GM23248 (cell line): Measurements from ENCODE around the gene COL23A1. TPM values are rescaled to one million over a fixed set of nuclear protein-coding genes. Genes with fewer than 3 reads are reported as not detected.
"Not testable (repeated sequence)": the region's sequence is repeated elsewhere in the genome, so short reads cannot be mapped to it uniquely, and the experiment has no call there.

Source experiments
- DNase-seq: peaks from one replicate; pipeline ENCODE4 v3.0.0-alpha.2; 2015
- H2AFZ ChIP-seq: fragments of 200-600 bp; sonication (generic); 2 replicates; pipeline ENCODE4 v1.6.1; 2016; ENCODE audit warnings: antibody characterized with exemption
- H3F3A ChIP-seq: fragments of 200-600 bp; sonication (generic); 2 replicates; pipeline ENCODE4 v1.6.1; 2016; ENCODE audit warnings: mild to moderate bottlenecking, antibody characterized with exemption, mixed run types; ENCODE audit not compliant: insufficient read depth
- H3K27ac ChIP-seq: fragments of 200-600 bp; sonication (generic); 2 replicates; pipeline ENCODE4 v1.5.1; 2016; ENCODE audit warnings: mild to moderate bottlenecking
- H3K27me3 ChIP-seq: fragments of 200-600 bp; sonication (generic); replicated peaks from 2 replicates; pipeline ENCODE4 v1.6.1; 2016; ENCODE audit warnings: mild to moderate bottlenecking; ENCODE audit not compliant: insufficient read depth
- H3K36me3 ChIP-seq: fragments of 200-600 bp; sonication (generic); 2 replicates; pipeline ENCODE4 v1.6.1; 2016; ENCODE audit warnings: low read depth, mild to moderate bottlenecking
- H3K4me1 ChIP-seq: fragments of 200-600 bp; sonication (generic); 2 replicates; pipeline ENCODE4 v1.6.1; 2016; ENCODE audit warnings: mild to moderate bottlenecking; ENCODE audit not compliant: insufficient read depth
- H3K4me2 ChIP-seq: fragments of 200-600 bp; sonication (generic); one replicate; pipeline ENCODE4 v1.6.1; 2016; ENCODE audit warnings: mild to moderate bottlenecking; ENCODE audit not compliant: unreplicated experiment
- H3K4me3 ChIP-seq: fragments of 200-600 bp; sonication (generic); 2 replicates; pipeline ENCODE4 v1.5.1; 2016; ENCODE audit warnings: mild to moderate bottlenecking
- H3K79me2 ChIP-seq: fragments of 200-600 bp; sonication (generic); 2 replicates; pipeline ENCODE4 v1.6.1; 2016; ENCODE audit warnings: mild to moderate bottlenecking; ENCODE audit not compliant: insufficient read depth
- H3K9ac ChIP-seq: fragments of 200-600 bp; sonication (generic); 2 replicates; pipeline ENCODE4 v1.6.1; 2016; ENCODE audit warnings: mild to moderate bottlenecking
- H3K9me2 ChIP-seq: fragments of 200-600 bp; sonication (generic); 2 replicates; pipeline ENCODE4 v1.6.1; 2016; ENCODE audit warnings: mixed run types, mild to moderate bottlenecking, moderate library complexity; ENCODE audit not compliant: insufficient read depth
- H3K9me3 ChIP-seq: fragments of 200-600 bp; sonication (generic); one replicate; pipeline ENCODE4 v1.6.1; 2017; ENCODE audit warnings: low read depth
- H4K20me1 ChIP-seq: fragments of 200-600 bp; sonication (generic); 2 replicates; pipeline ENCODE4 v1.6.0; 2016; ENCODE audit not compliant: insufficient read depth
- EZH2 ChIP-seq: fragments of 200-600 bp; sonication (generic); IDR thresholded peaks from 2 replicates; pipeline ENCODE4 v1.6.1; 2018; ENCODE audit warnings: antibody characterized with exemption, mild to moderate bottlenecking; ENCODE audit not compliant: insufficient read depth, poor library complexity, severe bottlenecking
- EZH2phosphoT487 ChIP-seq: fragments of 200-600 bp; sonication (generic); IDR thresholded peaks from 2 replicates; pipeline ENCODE4 v1.6.1; 2018; ENCODE audit warnings: antibody characterized with exemption, moderate library complexity, mild to moderate bottlenecking, low read depth; ENCODE audit not compliant: insufficient read depth
- WGBS, 2 experiments: methylation state at CpG; one replicate each; pipeline ENCODE4 v1.1.6; 2015 to 2017; ENCODE audit warnings: low lambda C conversion rate in 2 of 2, low coverage in 1 of 2; ENCODE audit errors: missing lambda C conversion rate in 2 of 2; 5-methylcytosine and 5-hydroxymethylcytosine counted together
- in situ Hi-C: fragments of 300-500 bp; cut with MboI; formaldehyde crosslinking; loops from 2 replicates; pipeline ENCODE4 v1.15.0; 2020
- polyA plus RNA-seq: library from polyadenylated mRNA; unstranded; fragments of >200 nt; fragmentation: Nextera tagmentation; extraction: Ambion mirVana; gene quantifications from 2 replicates; pipeline ENCODE4 v1.2.1, GENCODE V29; 2016
- total RNA-seq: library from RNA; depleted of rRNA; stranded (reverse); fragments of >200 nt; shearing (Covaris generic); gene quantifications from 2 replicates; pipeline ENCODE4 v1.2.3, GENCODE V29; 2014

The COL23A1 gene
- total and polyA plus RNA-seq, 2 experiments from 2014 or later: not detected

DNA sequence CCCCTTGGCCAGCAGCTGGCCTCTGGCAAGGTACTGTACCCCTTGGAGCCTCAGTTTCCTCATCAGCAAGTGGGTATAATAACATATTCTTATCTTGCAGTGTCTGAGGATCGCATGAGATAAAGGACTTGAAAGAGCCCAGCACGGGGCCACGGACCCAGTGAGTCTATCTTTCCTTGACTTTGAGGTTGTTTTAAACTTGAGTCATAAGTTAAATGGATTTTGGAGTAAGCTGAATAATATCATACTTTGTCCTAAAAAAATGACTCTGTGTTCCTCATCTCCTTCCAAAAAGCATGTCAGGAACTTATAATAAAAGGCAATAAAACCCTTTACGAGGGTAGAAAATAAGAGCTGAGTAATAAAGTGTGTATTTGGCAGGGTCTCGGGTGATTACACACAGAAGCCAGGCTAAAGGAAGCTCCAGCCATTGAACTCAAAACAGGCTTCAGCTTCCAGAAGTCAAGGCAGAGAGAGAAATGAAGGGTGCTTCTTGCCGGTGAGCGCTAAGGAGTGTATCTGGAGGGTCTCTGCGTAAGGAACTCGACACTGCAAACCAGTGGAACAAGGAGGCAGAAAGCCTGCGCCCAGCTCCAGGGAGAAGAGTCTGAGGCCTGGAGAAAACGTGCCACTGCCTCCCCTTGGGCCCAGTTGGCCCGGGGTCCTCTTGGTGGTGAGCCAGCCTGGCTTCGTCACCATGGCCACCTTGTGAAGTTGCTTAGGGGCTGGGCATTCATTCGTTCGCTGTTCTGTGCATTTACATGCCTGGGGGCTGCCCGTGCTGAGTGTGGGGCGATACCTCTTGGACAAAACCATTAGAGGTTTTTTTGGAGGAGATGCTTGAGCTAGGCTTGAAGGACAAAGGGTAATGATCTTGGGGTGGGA, 285.2 kb downstream of the COL23A1 start:
- no peak overlapping the region for H3K4me2 ChIP-seq
- no peak for TF ChIP-seq EZH2
- no peak for TF ChIP-seq EZH2phosphoT487
- H3K9ac ChIP-seq: no peak overlapping the region
- no peak overlapping the region for H2AFZ ChIP-seq
- H3K79me2 ChIP-seq: no peaks in the 10 kb centered on the region
- no peak overlapping the region for H3K4me3 ChIP-seq
- no peaks in the 10 kb centered on the region for H4K20me1 ChIP-seq
- no peaks in the 10 kb centered on the region for H3K4me1 ChIP-seq
- no peaks in the 10 kb centered on the region for H3F3A ChIP-seq
- in situ Hi-C loops: no loop called here
- H3K36me3 ChIP-seq: no peaks in the 10 kb centered on the region
- H3K9me2 ChIP-seq: no peaks in the 10 kb centered on the region
- DNase-seq: peak; percentile 5
- no peaks in the 10 kb centered on the region for H3K9me3 ChIP-seq
- no peaks in the 10 kb centered on the region for H3K27me3 ChIP-seq
- WGBS, 2 experiments: 30% methylated on average over 17 of the region's 17 CpGs
- H3K27ac ChIP-seq: no peak overlapping the region

- in situ Hi-C loops: no loop called here
Observed at GRCh38 chr5:178304016-178304415, 286.2 kb downstream of the COL23A1 start.

GRCh38 chr5:178302321-178302720, 287.9 kb downstream of the COL23A1 start:
- H3K36me3 ChIP-seq, DNase-seq, H3K27ac ChIP-seq, H3K4me2 ChIP-seq, H3K4me1 ChIP-seq, H2AFZ ChIP-seq, H4K20me1 ChIP-seq, H3K9me3 ChIP-seq, H3K27me3 ChIP-seq, in situ Hi-C loops, H3F3A ChIP-seq, H3K9ac ChIP-seq, H3K9me2 ChIP-seq, H3K4me3 ChIP-seq, H3K79me2 ChIP-seq: not testable (repeated sequence)
- 83 to 100% methylated on average over 2 to 14 of the region's 16 CpGs for WGBS, 2 experiments

More at GRCh38 chr5:178304016-178304415, 286.2 kb downstream of the COL23A1 start:
- Histone ChIP-seq H3K9me2 (no peaks in the 10 kb centered on the region), H3K9me3 (no peaks in the 10 kb centered on the region), H3K9ac (no peak overlapping the region), H3K36me3 (no peaks in the 10 kb centered on the region), H3F3A (no peaks in the 10 kb centered on the region), H3K4me2 (no peak overlapping the region), H3K4me3 (no peak overlapping the region), H2AFZ (no peak overlapping the region), H3K79me2 (no peaks in the 10 kb centered on the region), H3K27ac (no peak overlapping the region), H3K4me1 (no peaks in the 10 kb centered on the region), H3K27me3 (no peaks in the 10 kb centered on the region), H4K20me1 (no peaks in the 10 kb centered on the region)
- no peak for DNase-seq
- 62 to 67% methylated on average over 12 of the region's 12 CpGs for WGBS, 2 experiments
- TF ChIP-seq EZH2 (no peak), EZH2phosphoT487 (no peak)

DNA sequence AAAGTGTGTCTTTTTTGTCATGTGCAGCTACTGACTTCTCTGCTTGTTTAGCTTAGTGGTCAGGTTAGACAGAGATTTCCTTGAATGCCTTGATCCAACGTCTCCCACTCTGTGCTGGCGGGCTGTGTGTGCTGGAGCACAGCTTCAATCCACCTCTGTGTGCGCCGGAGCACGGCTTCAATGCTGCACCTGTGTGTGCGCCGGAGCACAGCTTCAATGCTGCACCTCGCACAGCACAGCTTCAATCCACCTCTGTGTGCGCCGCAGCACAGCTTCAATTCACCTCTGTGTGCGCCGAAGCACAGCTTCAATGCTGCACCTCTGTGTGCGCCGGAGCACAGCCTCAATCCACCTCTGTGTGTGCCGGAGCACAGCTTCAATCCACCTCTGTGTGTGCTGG, 288.6 kb downstream of the COL23A1 start:
- in situ Hi-C loops: no loop called here
- H3K4me2 ChIP-seq: no peak overlapping the region
- no peak for TF ChIP-seq EZH2phosphoT487
- no peak for TF ChIP-seq EZH2
- no peak overlapping the region for H3K27ac ChIP-seq
- no peaks in the 10 kb centered on the region for H3K4me1 ChIP-seq
- no peaks in the 10 kb centered on the region for H3K79me2 ChIP-seq
- no peak for DNase-seq
- H3K36me3 ChIP-seq: no peaks in the 10 kb centered on the region
- H3K27me3 ChIP-seq: no peaks in the 10 kb centered on the region
- H3K9me2 ChIP-seq: no peaks in the 10 kb centered on the region
- H3K9ac ChIP-seq: no peak overlapping the region
- no peaks in the 10 kb centered on the region for H3F3A ChIP-seq
- no peak overlapping the region for H3K4me3 ChIP-seq
- WGBS, 2 experiments: 80 to 81% methylated on average over 10 to 12 of the region's 15 CpGs
- H2AFZ ChIP-seq: no peak overlapping the region
- H3K9me3 ChIP-seq: no peaks in the 10 kb centered on the region
- no peaks in the 10 kb centered on the region for H4K20me1 ChIP-seq
